Astrocyte of the cerebellum (primary cell): Measurements from ENCODE around the gene TEX50.

Source experiments
- DNase-seq: peaks from one replicate; pipeline ENCODE4 v3.0.0-alpha.2; 2011; ENCODE audit warnings: low read depth
- H3K4me3 ChIP-seq: 2 replicates; pipeline ENCODE4 v1.5.1; 2011; ENCODE audit warnings: mild to moderate bottlenecking, low read depth, low read length, moderate library complexity
- in situ Hi-C: cut with HindIII; loops from 2 replicates; pipeline ENCODE4 v1.10.0; 2017; ENCODE audit warnings: low sequenced_read_pairs
- TF ChIP-seq, protein P1 (sequence below): IDR thresholded peaks from 2 replicates; pipeline ENCODE4 v1.5.1; 2012; ENCODE audit warnings: low read length, low read depth, moderate library complexity, mild to moderate bottlenecking; ENCODE audit errors: missing control alignments

TEX50 gene

DNA sequence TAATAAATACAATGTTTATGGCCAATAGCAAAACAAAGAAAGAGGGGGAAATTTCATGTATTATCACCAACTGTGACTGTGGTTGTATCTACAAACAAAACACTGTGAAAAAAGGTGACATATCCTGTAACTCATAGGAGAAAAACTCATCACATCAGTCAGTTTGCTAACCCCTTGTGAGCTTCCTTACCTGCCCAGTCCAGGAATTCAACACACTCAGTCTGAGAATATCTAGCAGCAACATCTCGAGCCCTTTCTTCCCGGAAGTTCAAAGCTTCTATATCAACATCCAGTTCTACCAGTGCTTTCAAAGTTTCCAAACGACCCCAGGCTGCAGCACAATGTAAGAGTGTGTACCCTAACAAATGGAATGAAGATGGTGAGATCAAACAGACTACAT is 11.5 kb downstream of the TEX50 start:
- no peak for DNase-seq
- H3K4me3 ChIP-seq, result no peak overlapping the region
- in situ Hi-C loops, result no loop called here
- TF ChIP-seq, protein P1, sequence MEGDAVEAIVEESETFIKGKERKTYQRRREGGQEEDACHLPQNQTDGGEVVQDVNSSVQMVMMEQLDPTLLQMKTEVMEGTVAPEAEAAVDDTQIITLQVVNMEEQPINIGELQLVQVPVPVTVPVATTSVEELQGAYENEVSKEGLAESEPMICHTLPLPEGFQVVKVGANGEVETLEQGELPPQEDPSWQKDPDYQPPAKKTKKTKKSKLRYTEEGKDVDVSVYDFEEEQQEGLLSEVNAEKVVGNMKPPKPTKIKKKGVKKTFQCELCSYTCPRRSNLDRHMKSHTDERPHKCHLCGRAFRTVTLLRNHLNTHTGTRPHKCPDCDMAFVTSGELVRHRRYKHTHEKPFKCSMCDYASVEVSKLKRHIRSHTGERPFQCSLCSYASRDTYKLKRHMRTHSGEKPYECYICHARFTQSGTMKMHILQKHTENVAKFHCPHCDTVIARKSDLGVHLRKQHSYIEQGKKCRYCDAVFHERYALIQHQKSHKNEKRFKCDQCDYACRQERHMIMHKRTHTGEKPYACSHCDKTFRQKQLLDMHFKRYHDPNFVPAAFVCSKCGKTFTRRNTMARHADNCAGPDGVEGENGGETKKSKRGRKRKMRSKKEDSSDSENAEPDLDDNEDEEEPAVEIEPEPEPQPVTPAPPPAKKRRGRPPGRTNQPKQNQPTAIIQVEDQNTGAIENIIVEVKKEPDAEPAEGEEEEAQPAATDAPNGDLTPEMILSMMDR, result no peak

DNA sequence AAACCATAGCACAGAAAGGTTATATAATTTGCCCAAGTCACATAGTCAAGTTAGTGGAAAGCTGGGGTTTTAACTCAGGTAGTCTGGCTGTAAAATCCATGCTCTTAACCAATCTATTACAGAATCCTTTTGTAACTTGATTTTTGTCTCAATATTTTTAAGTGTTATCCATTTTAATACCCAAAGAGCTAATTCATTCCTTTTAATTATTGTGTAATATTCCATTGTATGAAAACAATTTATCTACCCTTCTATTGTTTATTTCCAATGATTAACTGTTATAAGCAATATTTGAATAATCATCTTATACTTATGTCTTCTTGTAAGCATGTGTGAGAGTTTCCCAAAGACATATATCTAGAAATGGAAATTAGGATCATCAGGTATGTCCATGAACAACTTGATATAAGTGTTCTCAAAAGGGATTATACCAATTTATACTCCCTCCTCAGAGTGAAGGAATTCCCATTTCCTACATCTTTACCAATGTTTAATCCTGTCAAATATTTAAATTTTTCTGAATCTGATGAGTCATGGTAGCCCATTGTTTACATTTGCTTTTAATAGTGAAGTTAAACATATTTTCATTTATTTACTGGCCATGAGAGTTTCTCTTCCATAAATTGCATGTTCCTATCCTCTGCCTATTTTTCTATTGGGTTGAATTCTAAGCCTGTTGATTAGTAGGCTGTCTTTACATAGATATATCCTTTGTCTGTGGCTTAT is 13.9 kb downstream of the TEX50 start:
- in situ Hi-C loops, result no loop called here
- DNase-seq, result no peak
- no peak overlapping the region for H3K4me3 ChIP-seq
- TF ChIP-seq, protein P1, result no peak

DNA sequence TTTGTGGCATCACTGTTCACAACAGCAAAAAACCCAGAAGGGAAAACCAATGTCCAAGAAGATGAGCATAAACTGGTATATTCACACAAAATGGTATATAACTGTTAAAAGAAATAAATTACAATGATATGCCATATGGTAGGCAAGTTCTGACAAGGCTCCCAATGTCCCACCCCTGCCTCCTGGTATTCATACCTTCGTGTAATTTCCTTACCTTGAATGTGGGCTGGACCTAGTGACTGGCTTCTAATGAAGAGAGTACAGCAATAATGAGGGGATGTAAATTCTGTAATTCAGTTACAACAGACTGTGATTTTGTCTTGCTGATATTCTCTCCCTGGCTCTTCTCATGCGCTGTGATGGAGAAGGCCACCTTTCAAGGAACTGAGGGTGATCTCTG is 25.2 kb downstream of the TEX50 start:
- H3K4me3 ChIP-seq, result no peak overlapping the region
- no peak for DNase-seq
- in situ Hi-C loops, result no loop called here
- TF ChIP-seq, protein P1, result no peak

DNA sequence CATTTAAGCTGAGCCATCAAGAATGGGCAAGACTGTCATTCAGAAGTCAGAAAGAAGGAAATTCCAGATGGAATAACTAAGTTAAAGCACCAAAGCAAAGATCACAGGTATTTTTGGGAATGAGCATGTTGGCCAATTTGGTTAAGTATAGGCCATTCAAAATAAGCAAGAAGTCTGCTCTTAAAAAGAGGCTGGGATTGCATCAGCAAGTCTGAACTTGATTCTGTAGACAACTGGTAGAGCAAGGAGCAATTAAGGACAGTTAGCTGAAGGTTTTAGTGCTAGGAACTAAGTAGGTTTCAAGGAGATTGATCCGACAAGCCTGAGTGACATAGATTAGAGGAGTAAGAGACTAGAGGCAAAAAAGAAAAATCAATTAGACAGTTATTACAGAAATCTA is 26.1 kb downstream of the TEX50 start:
- no peak for DNase-seq
- no peak overlapping the region for H3K4me3 ChIP-seq
- in situ Hi-C loops, result no loop called here
- TF ChIP-seq, protein P1, result no peak

DNA sequence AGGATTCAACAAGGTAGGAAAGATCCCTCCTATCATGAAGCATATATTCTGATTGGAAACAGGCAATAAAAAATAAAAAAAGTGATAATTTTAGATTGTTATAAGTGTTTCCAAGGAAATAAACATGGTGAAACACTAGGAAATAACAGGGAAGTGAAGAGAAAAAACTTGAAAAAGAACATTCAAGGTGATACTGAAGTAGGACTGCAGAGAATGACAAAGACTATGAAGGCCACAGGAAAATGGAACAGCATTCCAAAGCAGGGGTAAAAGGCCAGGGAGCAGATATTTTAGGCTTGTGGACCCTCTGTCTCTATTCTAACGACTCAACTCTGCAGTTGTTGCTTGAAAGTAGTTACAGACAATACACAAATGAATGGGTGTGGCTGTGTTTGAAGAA is 26.6 kb downstream of the TEX50 start:
- H3K4me3 ChIP-seq, result no peak overlapping the region
- in situ Hi-C loops, result no loop called here
- TF ChIP-seq, protein P1, result no peak
- no peak for DNase-seq

DNA sequence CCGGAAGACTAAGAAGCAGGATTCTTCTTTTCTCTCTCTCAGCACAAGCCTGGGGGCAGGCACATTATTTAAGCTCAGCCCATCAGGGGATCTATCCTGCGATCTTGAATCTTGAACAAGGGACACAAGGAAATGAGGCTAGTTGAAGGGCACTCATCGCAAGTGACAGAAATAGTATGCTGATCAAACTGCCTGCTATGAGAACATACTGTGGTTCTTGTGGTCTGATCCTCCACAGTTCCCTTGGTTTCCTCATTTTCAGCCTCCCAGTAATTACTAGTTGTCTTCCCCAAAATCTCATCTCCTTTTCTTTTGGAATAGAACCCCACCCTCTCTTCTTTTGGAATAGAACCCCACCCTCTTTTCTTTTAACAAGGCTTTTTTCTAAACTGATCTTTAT is 28.0 kb downstream of the TEX50 start:
- in situ Hi-C loops, result no loop called here
- TF ChIP-seq, protein P1, result no peak
- no peak for DNase-seq
- no peak overlapping the region for H3K4me3 ChIP-seq

DNA sequence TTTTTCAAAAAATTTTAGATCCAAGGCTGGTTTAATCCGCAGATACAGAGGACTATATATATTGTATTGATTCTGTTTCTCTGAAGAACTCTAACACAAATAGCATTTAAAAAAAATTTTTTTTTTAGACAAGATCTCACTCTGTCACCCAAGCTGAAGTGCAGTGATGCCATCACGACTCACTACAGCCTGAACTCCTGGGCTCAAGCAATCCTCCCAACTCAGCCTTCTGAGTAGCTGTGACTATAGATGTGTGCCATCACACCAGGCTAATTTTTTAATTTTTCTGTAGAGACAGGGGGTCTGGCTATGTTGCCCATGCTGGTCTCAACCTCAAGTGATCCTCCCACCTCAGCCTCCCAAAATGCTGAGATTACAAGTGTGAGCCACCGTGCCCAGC is 31.5 kb downstream of the TEX50 start:
- in situ Hi-C loops, result no loop called here
- no peak for DNase-seq

More for the DNA sequence above, 31.5 kb downstream of the TEX50 start:
- H3K4me3 ChIP-seq, result no peak overlapping the region
- TF ChIP-seq, protein P1, result no peak
